K562 (cell line): Measurements from ENCODE around the gene ZNF780A. TPM values are rescaled to one million over a fixed set of nuclear protein-coding genes. Genes with fewer than 3 reads are reported as not detected.

Source experiments
- BCL6 ChIP-seq: fragments of 250-450 bp; sonication (Bioruptor Pico); IDR thresholded peaks from 2 replicates; pipeline ENCODE4 v1.4.0; 2020
- BRF1 ChIP-seq: IDR thresholded peaks from 3 replicates; pipeline ENCODE4 v1.6.1; 2011; ENCODE audit warnings: borderline replicate concordance, mild to moderate bottlenecking; ENCODE audit not compliant: insufficient read length; ENCODE audit errors: extremely low read depth
- CBFB ChIP-seq: sonication (generic); formaldehyde crosslinking; IDR thresholded peaks from 2 replicates; pipeline ENCODE4 v1.4.0; 2020; ENCODE audit warnings: mild to moderate bottlenecking, missing genetic modification reagents
- ELF1 ChIP-seq: fragments of 200-800 bp; sonication (Bioruptor generic); IDR thresholded peaks from 2 replicates; pipeline ENCODE4 v1.6.1; 2016; ENCODE audit warnings: missing genetic modification characterization, missing compliant biosample characterization
- ELK1 ChIP-seq: sonication (generic); formaldehyde crosslinking; IDR thresholded peaks from 2 replicates; pipeline ENCODE4 v1.8.1; 2022; ENCODE audit warnings: missing genetic modification reagents
- FIP1L1 ChIP-seq: fragments of 200-400 bp; formaldehyde crosslinking; IDR thresholded peaks from 2 replicates; pipeline ENCODE4 v1.6.1; 2018; ENCODE audit warnings: mild to moderate bottlenecking, low read depth, low read length; ENCODE audit not compliant: poor library complexity, severe bottlenecking
- FOXK1 ChIP-seq: sonication (generic); formaldehyde crosslinking; IDR thresholded peaks from 2 replicates; pipeline ENCODE4 v1.8.0; 2022; ENCODE audit warnings: missing genetic modification reagents, mild to moderate bottlenecking, borderline replicate concordance
- KDM5B ChIP-seq: fragments of 200-600 bp; sonication (generic); IDR thresholded peaks from 2 replicates; pipeline ENCODE4 v1.6.1; 2012; ENCODE audit warnings: low read depth, mild to moderate bottlenecking, moderate library complexity, low read length, control low read depth, inconsistent platforms; ENCODE audit not compliant: insufficient replicate concordance
- RBBP5 ChIP-seq: fragments of 200-600 bp; sonication (generic); IDR thresholded peaks from 2 replicates; pipeline ENCODE4 v1.6.1; 2012; ENCODE audit warnings: borderline replicate concordance, mild to moderate bottlenecking, low read length, control low read depth, inconsistent platforms; ENCODE audit not compliant: insufficient read depth, poor library complexity, severe bottlenecking
- RNF219 ChIP-seq: fragments of 250-450 bp; sonication (Bioruptor Pico); IDR thresholded peaks from 2 replicates; pipeline ENCODE4 v1.5.0; 2022; ENCODE audit warnings: mild to moderate bottlenecking
- TCFL5 ChIP-seq: fragments of 250-450 bp; sonication (Bioruptor Pico); conservative IDR thresholded peaks from 2 replicates; pipeline ENCODE4 v1.6.1; 2021; ENCODE audit warnings: mild to moderate bottlenecking, moderate library complexity, matching md5 sums
- ZFP91 ChIP-seq: sonication (generic); formaldehyde crosslinking; IDR thresholded peaks from 2 replicates; pipeline ENCODE4 v1.8.0; 2022; ENCODE audit warnings: mild to moderate bottlenecking, missing genetic modification reagents
- ZNF232 ChIP-seq: sonication (generic); formaldehyde crosslinking; IDR thresholded peaks from 2 replicates; pipeline ENCODE4 v1.8.0; 2022; ENCODE audit warnings: mild to moderate bottlenecking, missing genetic modification reagents
- ZNF561 ChIP-seq: fragments of 450-650 bp; formaldehyde crosslinking; conservative IDR thresholded peaks from 2 replicates; pipeline ENCODE4 v1.4.0; 2020; ENCODE audit warnings: mild to moderate bottlenecking, moderate library complexity
- polyA plus RNA-seq, 8 experiments: library from polyadenylated mRNA; depleted of rRNA in 4 of 8; stranded (reverse) in 5 of 8; unstranded in 3 of 8; fragments of >200 nt; fragmentation: Nextera tagmentation in 2 of 8; fragmentation: Illumina TruSeq in 1 of 8; extraction: Ambion mirVana in 2 of 8; extraction: Trizol in 1 of 8; gene quantifications; 2 replicates each; pipeline versions ENCODE4 v1.2.1 to v1.2.3, GENCODE V29; 2011 to 2014; ENCODE audit warnings: inconsistent platforms in 1 of 8, missing spikeins in 1 of 8
- total RNA-seq, 7 experiments: library from RNA; depleted of rRNA in 6 of 7; stranded (reverse); fragments of >200 nt in 6 of 7; fragmentation: Illumina TruSeq in 2 of 7; extraction: Trizol in 2 of 7; gene quantifications; 2 replicates each; pipeline versions ENCODE4 v1.2.1 to v1.2.3, GENCODE V29; 2011 to 2021; ENCODE audit warnings: low replicate concordance in 1 of 7
- TF ChIP-seq, protein P1 (sequence below): fragments of 450-650 bp; IDR thresholded peaks from 2 replicates; pipeline ENCODE4 v1.6.1; 2017; ENCODE audit warnings: antibody characterized with exemption
- TF ChIP-seq, protein P2 (sequence below), 3 experiments: IDR thresholded peaks in 2 of 3; conservative IDR thresholded peaks in 1 of 3; 2 replicates each; pipeline ENCODE4 v1.5.1; 2011 to 2012; ENCODE audit warnings: low read length in 3 of 3, mild to moderate bottlenecking in 3 of 3, control low read depth in 2 of 3, improper control_type of control experiment in 1 of 3, inconsistent platforms in 1 of 3, low read depth in 1 of 3, mixed read lengths in 1 of 3, moderate library complexity in 1 of 3; ENCODE audit not compliant: insufficient read depth in 2 of 3

The ZNF780A gene
- total and polyA plus RNA-seq, 9 of the 15 experiments (the other 6 are each of a cell fraction or from before 2014, with no cell fraction given), result 11.7 to 36.1 (median 25.8) TPM

DNA sequence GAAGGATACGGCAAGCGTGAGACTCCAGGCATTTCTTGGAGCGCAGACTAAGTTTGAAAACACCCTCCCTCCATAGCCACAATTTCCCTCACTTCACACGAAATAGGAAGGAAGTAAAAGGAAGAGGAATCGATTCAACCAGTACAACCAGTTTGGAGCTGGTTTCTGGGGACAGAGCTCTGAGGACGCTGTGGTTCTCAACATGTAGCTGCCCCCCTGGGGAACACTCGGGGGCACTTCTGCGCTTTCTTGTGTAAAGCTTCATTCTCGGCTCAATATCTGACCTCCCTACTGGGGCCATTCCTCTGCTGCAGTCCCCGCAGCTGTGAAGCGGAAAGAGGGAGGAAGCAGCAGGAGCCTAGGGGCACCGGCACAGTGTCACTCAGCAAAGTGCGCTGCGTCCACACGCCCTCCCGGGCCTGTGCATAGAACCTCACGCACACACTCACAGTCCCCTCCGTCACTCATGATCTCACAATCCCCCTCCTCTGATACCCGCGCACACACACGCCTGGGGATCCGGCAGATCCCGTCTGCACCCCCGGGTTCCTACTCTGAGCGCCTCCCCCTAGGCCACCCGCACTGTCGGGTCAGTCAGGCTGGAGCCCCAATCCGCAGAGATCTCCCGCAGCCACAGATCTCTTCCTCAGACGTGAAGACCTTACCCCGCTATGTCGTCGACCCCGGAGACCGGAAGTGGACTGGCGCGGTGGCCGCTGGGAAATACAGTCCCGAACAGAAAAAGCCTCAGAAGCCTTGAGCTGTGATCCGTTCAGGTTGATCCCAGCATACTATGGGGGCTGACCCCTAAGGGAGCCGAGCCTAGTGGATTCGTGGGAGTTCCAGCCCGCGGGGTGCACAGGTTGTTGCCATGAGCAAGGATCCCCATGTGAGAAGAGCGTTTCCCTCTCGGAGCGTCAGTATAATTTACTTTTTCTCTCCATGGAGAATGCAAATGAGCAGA lies at the start of gene ZNF780A (continued):
- TF ChIP-seq ELK1 (CRISPR knock-in tag), result no peak
- TF ChIP-seq ZFP91 (CRISPR knock-in tag), result no peak
- no peak for TF ChIP-seq FIP1L1
- peak; percentile 92 for TF ChIP-seq ELF1 (tag)
- no peak for TF ChIP-seq CBFB (CRISPR knock-in tag)
- TF ChIP-seq KDM5B, result peak; percentile 88
- no peak for TF ChIP-seq BRF1
- TF ChIP-seq, protein P1, sequence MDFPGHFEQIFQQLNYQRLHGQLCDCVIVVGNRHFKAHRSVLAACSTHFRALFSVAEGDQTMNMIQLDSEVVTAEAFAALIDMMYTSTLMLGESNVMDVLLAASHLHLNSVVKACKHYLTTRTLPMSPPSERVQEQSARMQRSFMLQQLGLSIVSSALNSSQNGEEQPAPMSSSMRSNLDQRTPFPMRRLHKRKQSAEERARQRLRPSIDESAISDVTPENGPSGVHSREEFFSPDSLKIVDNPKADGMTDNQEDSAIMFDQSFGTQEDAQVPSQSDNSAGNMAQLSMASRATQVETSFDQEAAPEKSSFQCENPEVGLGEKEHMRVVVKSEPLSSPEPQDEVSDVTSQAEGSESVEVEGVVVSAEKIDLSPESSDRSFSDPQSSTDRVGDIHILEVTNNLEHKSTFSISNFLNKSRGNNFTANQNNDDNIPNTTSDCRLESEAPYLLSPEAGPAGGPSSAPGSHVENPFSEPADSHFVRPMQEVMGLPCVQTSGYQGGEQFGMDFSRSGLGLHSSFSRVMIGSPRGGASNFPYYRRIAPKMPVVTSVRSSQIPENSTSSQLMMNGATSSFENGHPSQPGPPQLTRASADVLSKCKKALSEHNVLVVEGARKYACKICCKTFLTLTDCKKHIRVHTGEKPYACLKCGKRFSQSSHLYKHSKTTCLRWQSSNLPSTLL, result peak; percentile 56; the same call in 1 of the 2 replicates
- TF ChIP-seq ZNF561 (CRISPR knock-in tag), result no peak
- TF ChIP-seq RNF219 (CRISPR knock-in tag), result no peak
- TF ChIP-seq, protein P2, sequence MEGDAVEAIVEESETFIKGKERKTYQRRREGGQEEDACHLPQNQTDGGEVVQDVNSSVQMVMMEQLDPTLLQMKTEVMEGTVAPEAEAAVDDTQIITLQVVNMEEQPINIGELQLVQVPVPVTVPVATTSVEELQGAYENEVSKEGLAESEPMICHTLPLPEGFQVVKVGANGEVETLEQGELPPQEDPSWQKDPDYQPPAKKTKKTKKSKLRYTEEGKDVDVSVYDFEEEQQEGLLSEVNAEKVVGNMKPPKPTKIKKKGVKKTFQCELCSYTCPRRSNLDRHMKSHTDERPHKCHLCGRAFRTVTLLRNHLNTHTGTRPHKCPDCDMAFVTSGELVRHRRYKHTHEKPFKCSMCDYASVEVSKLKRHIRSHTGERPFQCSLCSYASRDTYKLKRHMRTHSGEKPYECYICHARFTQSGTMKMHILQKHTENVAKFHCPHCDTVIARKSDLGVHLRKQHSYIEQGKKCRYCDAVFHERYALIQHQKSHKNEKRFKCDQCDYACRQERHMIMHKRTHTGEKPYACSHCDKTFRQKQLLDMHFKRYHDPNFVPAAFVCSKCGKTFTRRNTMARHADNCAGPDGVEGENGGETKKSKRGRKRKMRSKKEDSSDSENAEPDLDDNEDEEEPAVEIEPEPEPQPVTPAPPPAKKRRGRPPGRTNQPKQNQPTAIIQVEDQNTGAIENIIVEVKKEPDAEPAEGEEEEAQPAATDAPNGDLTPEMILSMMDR (IDR thresholded peaks at IDR 0.05 in 2 of 3, conservative IDR thresholded peaks at IDR 0.05 in 1 of 3; ENCODE audit: insufficient read depth in 2 of 3, low read depth in 1 of 3, low read length in 3 of 3), result no peak
- TF ChIP-seq ZNF232 (CRISPR knock-in tag), result no peak
- TF ChIP-seq BCL6, result no peak
- TF ChIP-seq TCFL5 (CRISPR knock-in tag), result no peak
- TF ChIP-seq RBBP5, result peak; percentile 86
- TF ChIP-seq FOXK1, result 0 out of 2 replicates have a peak, but pooled peaks have one; percentile 77
